GM12878 (cell line): ENCODE results near the gene PLD3. TPM values are rescaled to one million over a fixed set of nuclear protein-coding genes. Genes with fewer than 3 reads are reported as not detected.

Experiments
- ATAC-seq: fragments of 200-7000 bp; cut with Tn5 transposase; 3 replicates; pipeline ENCODE4 v1.9.1; 2020; ENCODE audit warnings: mild to moderate bottlenecking, moderate library complexity
- BruUV-seq: library from RNA; stranded (reverse); fragments of 400-500 nt; replicated peaks from 2 replicates; lab custom pipeline; 2021; lab: Mats Ljungman, UMichigan
- CTCF ChIA-PET: fragments of 300-600 bp; sonication (Branson Sonifier 250); formaldehyde crosslinking; extraction: SDS; loops from one replicate; lab custom pipeline; 2021; ENCODE audit warnings: inconsistent platforms; lab: Yijun Ruan, JAX
- POLR2A ChIA-PET: fragments of 350-600 bp; formaldehyde crosslinking; extraction: SDS; loops from one replicate; lab custom pipeline; 2021; ENCODE audit warnings: inconsistent platforms; lab: Charles Lee
- RAD21 ChIA-PET: fragments of 300-600 bp; sonication (Branson Sonifier 250); formaldehyde crosslinking; loops from one replicate; lab custom pipeline; 2023; ENCODE audit warnings: antibody characterized with exemption; ENCODE audit not compliant: unreplicated experiment; lab: Charles Lee
- SMC1A ChIA-PET: fragments of 300-600 bp; sonication (Branson Sonifier 250); formaldehyde crosslinking; loops from one replicate; lab custom pipeline; 2023; ENCODE audit not compliant: unreplicated experiment, uncharacterized antibody; lab: Charles Lee
- DNase-seq: peaks from one replicate; pipeline ENCODE4 v3.0.0-alpha.2; 2011; ENCODE audit warnings: low read depth, low spot score
- FAIRE-seq: peaks from 3 replicates; lab custom pipeline; 2011; peaks lifted over from hg19 to GRCh38; lab: Jason Lieb, UNC
- H2AFZ ChIP-seq: 2 replicates; pipeline ENCODE4 v1.6.0; 2011; ENCODE audit warnings: low read depth, low read length, control low read depth; ENCODE audit not compliant: control insufficient read depth
- H3K27ac ChIP-seq: 2 replicates; pipeline ENCODE4 v1.5.1; 2011; ENCODE audit warnings: control low read depth; ENCODE audit not compliant: control insufficient read depth, insufficient read depth
- H3K27me3 ChIP-seq, 2 experiments: replicated peaks in 1 of 2; 2 replicates each; pipeline versions ENCODE4 v1.6.0 to v1.6.1; 2011; ENCODE audit warnings: low read length in 1 of 2; ENCODE audit not compliant: control insufficient read depth in 2 of 2, insufficient read depth in 2 of 2
- H3K36me3 ChIP-seq, 2 experiments: 2 replicates each; pipeline ENCODE4 v1.5.1; 2011; ENCODE audit warnings: low read length in 1 of 2; ENCODE audit not compliant: control insufficient read depth in 2 of 2, insufficient read depth in 2 of 2
- H3K4me1 ChIP-seq: 2 replicates; pipeline ENCODE4 v1.6.1; 2011; ENCODE audit warnings: mild to moderate bottlenecking, low read length, moderate library complexity, mixed read lengths; ENCODE audit not compliant: control insufficient read depth, insufficient read depth
- H3K4me2 ChIP-seq: 2 replicates; pipeline ENCODE4 v1.6.0; 2011; ENCODE audit warnings: control low read depth; ENCODE audit not compliant: control insufficient read depth, insufficient read depth
- H3K4me3 ChIP-seq: fragments of 200-600 bp; sonication (generic); 2 replicates; pipeline ENCODE4 v1.5.1; 2016
- H3K79me2 ChIP-seq: 2 replicates; pipeline ENCODE4 v1.6.0; 2011; ENCODE audit warnings: low read length; ENCODE audit not compliant: control insufficient read depth, insufficient read depth
- H3K9ac ChIP-seq: 2 replicates; pipeline ENCODE4 v1.8.0; 2011; ENCODE audit warnings: low read length, control low read depth, mixed read lengths; ENCODE audit not compliant: control insufficient read depth, insufficient read depth
- H3K9me3 ChIP-seq: replicated peaks from 3 replicates; pipeline ENCODE4 v1.5.1; 2011; ENCODE audit warnings: mild to moderate bottlenecking, low read length; ENCODE audit not compliant: control insufficient read depth, insufficient read depth
- H4K20me1 ChIP-seq: 2 replicates; pipeline ENCODE4 v1.6.0; 2011; ENCODE audit not compliant: control insufficient read depth, insufficient read depth
- BRCA1 ChIP-seq: IDR thresholded peaks from 2 replicates; pipeline ENCODE4 v1.6.1; 2011; ENCODE audit warnings: low read depth, low read length, improper control_type of control experiment
- CBFB ChIP-seq: IDR thresholded peaks from 2 replicates; pipeline ENCODE4 v1.6.1; 2016; ENCODE audit warnings: antibody characterized with exemption, low read depth
- HDAC6 ChIP-seq: fragments of 200-600 bp; sonication (generic); IDR thresholded peaks from one replicate; pipeline ENCODE4 v1.8.0; 2017; ENCODE audit warnings: antibody characterized with exemption; ENCODE audit not compliant: unreplicated experiment
- NFXL1 ChIP-seq: fragments of 450-650 bp; IDR thresholded peaks from 2 replicates; pipeline ENCODE4 v1.6.1; 2017; ENCODE audit warnings: antibody characterized with exemption, mild to moderate bottlenecking, borderline replicate concordance
- SMAD1 ChIP-seq: fragments of 450-650 bp; IDR thresholded peaks from 2 replicates; pipeline ENCODE4 v1.6.1; 2018; ENCODE audit warnings: mild to moderate bottlenecking, low read depth; ENCODE audit not compliant: partially characterized antibody
- STAT3 ChIP-seq: IDR thresholded peaks from 2 replicates; pipeline ENCODE4 v1.6.1; 2011; ENCODE audit warnings: low read depth, low read length, improper control_type of control experiment
- USF1 ChIP-seq: IDR thresholded peaks from 2 replicates; pipeline ENCODE4 v1.6.1; 2011; ENCODE audit warnings: borderline replicate concordance, low read depth, mild to moderate bottlenecking, moderate library complexity, mixed read lengths, low read length; ENCODE audit not compliant: insufficient read depth; ENCODE audit errors: extremely low read length
- ZBTB33 ChIP-seq: fragments of 450-650 bp; IDR thresholded peaks from 2 replicates; pipeline ENCODE4 v1.6.1; 2017; ENCODE audit warnings: mild to moderate bottlenecking
- ZNF384 ChIP-seq: IDR thresholded peaks from 2 replicates; pipeline ENCODE4 v1.6.1; 2012; ENCODE audit warnings: low read depth, mild to moderate bottlenecking, low read length, improper control_type of control experiment, borderline replicate concordance
- ZNF622 ChIP-seq: fragments of 450-650 bp; IDR thresholded peaks from 2 replicates; pipeline ENCODE4 v1.6.1; 2017; ENCODE audit warnings: mild to moderate bottlenecking, inconsistent platforms
- WGBS: methylation state at CpG from one replicate; pipeline ENCODE4 v1.1.6; 2016; ENCODE audit warnings: low lambda C conversion rate; ENCODE audit not compliant: insufficient replicate concordance, insufficient coverage; ENCODE audit errors: missing lambda C conversion rate; 5-methylcytosine and 5-hydroxymethylcytosine counted together
- in situ Hi-C: fragments of 300-500 bp; cut with MboI; formaldehyde crosslinking; loops from 9 replicates; pipeline ENCODE4 v1.14.3; 2018; ENCODE audit warnings: mixed read lengths
- intact Hi-C: fragments of 100-400 bp; cut with micrococcal nuclease; formaldehyde crosslinking; loops from one replicate; pipeline ENCODE4 v1.14.2; 2022; ENCODE audit not compliant: unreplicated experiment
- polyA plus RNA-seq, 11 experiments: library from polyadenylated mRNA; depleted of rRNA in 4 of 11; unstranded in 6 of 11; stranded (reverse) in 5 of 11; fragments of >200 nt; fragmentation: Nextera tagmentation in 4 of 11; fragmentation: Illumina TruSeq in 1 of 11; extraction: Ambion mirVana in 4 of 11; extraction: Trizol in 1 of 11; gene quantifications; 1 replicate in 1 of 11; 2 replicates in 10 of 11; pipeline versions ENCODE4 v1.2.1 to v1.2.3, GENCODE V29; 2011 to 2016; ENCODE audit warnings: inconsistent platforms in 2 of 11, missing spikeins in 2 of 11, low read depth in 1 of 11
- total RNA-seq, 4 experiments: library from RNA; depleted of rRNA in 3 of 4; stranded (reverse); fragments of >200 nt in 3 of 4; fragmentation: Illumina TruSeq in 1 of 4; extraction: Trizol in 1 of 4; gene quantifications; 2 replicates each; pipeline versions ENCODE4 v1.2.1 to v1.2.3, GENCODE V29; 2013 to 2021
- TF ChIP-seq, protein P1 (sequence below): fragments of 150-350 bp; IDR thresholded peaks from 2 replicates; pipeline ENCODE4 v1.6.1; 2014; ENCODE audit warnings: mild to moderate bottlenecking, low read depth, low read length
- TF ChIP-seq, protein P2 (sequence below): fragments of 450-650 bp; IDR thresholded peaks from 2 replicates; pipeline ENCODE4 v1.6.1; 2017; ENCODE audit warnings: low read depth, mild to moderate bottlenecking, moderate library complexity
- TF ChIP-seq, protein P3 (sequence below): IDR thresholded peaks from 2 replicates; pipeline ENCODE4 v1.6.1; 2012; ENCODE audit warnings: low read length, inconsistent platforms

PLD3 gene
- total and polyA plus RNA-seq, 10 of the 15 experiments (the other 5 are each of a cell fraction or from before 2014, with no cell fraction given), result 1.3 to 134 (median 72.7) TPM

GRCh38 chr19:40423938-40424337, 75.4 kb downstream of the PLD3 start:
- SMC1A ChIA-PET, result interaction anchor here (1.0 to 1.6 kb wide), 3 partner anchors 10 to 20 kb away, joined by 3 to 6 read pairs (median 6); partner anchors contain the start of gene SERTAD3
- H3K27me3 ChIP-seq, result no peaks in the 10 kb centered on the region
- ATAC-seq (no peak), FAIRE-seq (no peak), DNase-seq (no peak)
- peaks cover 0 to 6% of the 10 kb centered on the region in 2 experiments; a peak in 2 of 4 replicates for H3K36me3 ChIP-seq
- no peak overlapping the region for H3K4me3 ChIP-seq
- H2AFZ ChIP-seq, result no peak overlapping the region
- in situ Hi-C loops, result no loop called here
- peak overlapping the region; percentile 38; the same call in 1 of the 2 replicates for H3K4me2 ChIP-seq
- TF ChIP-seq, protein P1, sequence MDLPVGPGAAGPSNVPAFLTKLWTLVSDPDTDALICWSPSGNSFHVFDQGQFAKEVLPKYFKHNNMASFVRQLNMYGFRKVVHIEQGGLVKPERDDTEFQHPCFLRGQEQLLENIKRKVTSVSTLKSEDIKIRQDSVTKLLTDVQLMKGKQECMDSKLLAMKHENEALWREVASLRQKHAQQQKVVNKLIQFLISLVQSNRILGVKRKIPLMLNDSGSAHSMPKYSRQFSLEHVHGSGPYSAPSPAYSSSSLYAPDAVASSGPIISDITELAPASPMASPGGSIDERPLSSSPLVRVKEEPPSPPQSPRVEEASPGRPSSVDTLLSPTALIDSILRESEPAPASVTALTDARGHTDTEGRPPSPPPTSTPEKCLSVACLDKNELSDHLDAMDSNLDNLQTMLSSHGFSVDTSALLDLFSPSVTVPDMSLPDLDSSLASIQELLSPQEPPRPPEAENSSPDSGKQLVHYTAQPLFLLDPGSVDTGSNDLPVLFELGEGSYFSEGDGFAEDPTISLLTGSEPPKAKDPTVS, result no peak
- TF ChIP-seq HDAC6, result no peak
- TF ChIP-seq, protein P2, sequence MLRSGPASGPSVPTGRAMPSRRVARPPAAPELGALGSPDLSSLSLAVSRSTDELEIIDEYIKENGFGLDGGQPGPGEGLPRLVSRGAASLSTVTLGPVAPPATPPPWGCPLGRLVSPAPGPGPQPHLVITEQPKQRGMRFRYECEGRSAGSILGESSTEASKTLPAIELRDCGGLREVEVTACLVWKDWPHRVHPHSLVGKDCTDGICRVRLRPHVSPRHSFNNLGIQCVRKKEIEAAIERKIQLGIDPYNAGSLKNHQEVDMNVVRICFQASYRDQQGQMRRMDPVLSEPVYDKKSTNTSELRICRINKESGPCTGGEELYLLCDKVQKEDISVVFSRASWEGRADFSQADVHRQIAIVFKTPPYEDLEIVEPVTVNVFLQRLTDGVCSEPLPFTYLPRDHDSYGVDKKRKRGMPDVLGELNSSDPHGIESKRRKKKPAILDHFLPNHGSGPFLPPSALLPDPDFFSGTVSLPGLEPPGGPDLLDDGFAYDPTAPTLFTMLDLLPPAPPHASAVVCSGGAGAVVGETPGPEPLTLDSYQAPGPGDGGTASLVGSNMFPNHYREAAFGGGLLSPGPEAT, result no peak
- no peak for TF ChIP-seq ZNF622
- TF ChIP-seq STAT3, result no peak
- no peak for TF ChIP-seq SMAD1
- no peak for TF ChIP-seq USF1
- TF ChIP-seq NFXL1, result no peak
- no peak for TF ChIP-seq ZBTB33
- TF ChIP-seq, protein P3, sequence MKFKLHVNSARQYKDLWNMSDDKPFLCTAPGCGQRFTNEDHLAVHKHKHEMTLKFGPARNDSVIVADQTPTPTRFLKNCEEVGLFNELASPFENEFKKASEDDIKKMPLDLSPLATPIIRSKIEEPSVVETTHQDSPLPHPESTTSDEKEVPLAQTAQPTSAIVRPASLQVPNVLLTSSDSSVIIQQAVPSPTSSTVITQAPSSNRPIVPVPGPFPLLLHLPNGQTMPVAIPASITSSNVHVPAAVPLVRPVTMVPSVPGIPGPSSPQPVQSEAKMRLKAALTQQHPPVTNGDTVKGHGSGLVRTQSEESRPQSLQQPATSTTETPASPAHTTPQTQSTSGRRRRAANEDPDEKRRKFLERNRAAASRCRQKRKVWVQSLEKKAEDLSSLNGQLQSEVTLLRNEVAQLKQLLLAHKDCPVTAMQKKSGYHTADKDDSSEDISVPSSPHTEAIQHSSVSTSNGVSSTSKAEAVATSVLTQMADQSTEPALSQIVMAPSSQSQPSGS, result no peak
- no peak for TF ChIP-seq BRCA1
- TF ChIP-seq ZNF384, result no peak
- TF ChIP-seq CBFB, result no peak
- intact Hi-C loops, result no loop called here
- RAD21 ChIA-PET, result interaction anchor here (0.7 to 2.0 kb wide), 7 partner anchors 12 to 119 kb away, joined by 3 to 9 read pairs (median 4); partner anchors contain the start of genes BLVRB, PLD3 and SERTAD3
- H3K79me2 ChIP-seq, result peaks cover 27% of the 10 kb centered on the region
- no peaks in the 10 kb centered on the region for H4K20me1 ChIP-seq
- H3K27ac ChIP-seq, result no peak overlapping the region
- BruUV-seq, result no TSS peak
- H3K9ac ChIP-seq, result no peak overlapping the region
- CTCF ChIA-PET, result interaction anchor here (1.1 to 7.1 kb wide), 9 partner anchors 10 to 182 kb away, joined by 3 to 67 read pairs (median 7); partner anchors contain the start of gene BLVRB
- POLR2A ChIA-PET, result interaction anchor here (0.7 to 5.5 kb wide), 7 partner anchors 9 to 40 kb away, joined by 3 to 55 read pairs (median 5); partner anchors contain the start of gene SERTAD3
- no peaks in the 10 kb centered on the region; the same call in 1 of the 2 replicates for H3K4me1 ChIP-seq
- over 99% methylated on average over 6 of the region's 6 CpGs for WGBS
- H3K9me3 ChIP-seq, result no peaks in the 10 kb centered on the region
